Measurements from ENCODE around the gene DRC7. TPM values are rescaled to one million over a fixed set of nuclear protein-coding genes. Genes with fewer than 3 reads are reported as not detected.

DRC7 gene
- total RNA-seq (2022; extraction: Qiagen RNA extraction) = 0.04 to 0.06 TPM in 2 of 5 replicates, not detected in the others

GRCh38 chr16:57694725-57695679, at the start of gene DRC7:
DRC7 (plus strand) TSS chr16:57694806; CDS start chr16:57697950, 3,144 bp downstream.

GRCh38 chr16:57668263-57668571, 26.4 kb upstream of the DRC7 start, which contains the start of gene ADGRG3:
ADGRG3 (plus strand) TSS chr16:57668306; CDS start chr16:57668348, 42 bp downstream.

GRCh38 chr16:57735755-57736418, 41.3 kb downstream of the DRC7 start, which contains the start of gene KATNB1:
KATNB1 (plus strand) TSS chr16:57735770; CDS start chr16:57737244, 1,474 bp downstream.

Other genes with a start within 250 kb of the DRC7 start
- gene CIAPIN1, start 247.4 kb upstream of the DRC7 start, total RNA-seq (2022; extraction: Qiagen RNA extraction) = 63.2 to 90.0 TPM (median 67.1 TPM) in 5 replicates
- gene COQ9, start 247.3 kb upstream of the DRC7 start, total RNA-seq (2022; extraction: Qiagen RNA extraction) = 37.7 to 52.7 TPM (median 51.3 TPM) in 5 replicates
- 93.5 to 162 TPM (median 98.7 TPM) in 5 replicates for gene POLR2C, start 232.1 kb upstream of the DRC7 start, total RNA-seq (2022; extraction: Qiagen RNA extraction)
- gene DOK4, start 208.3 kb upstream of the DRC7 start, total RNA-seq (2022; extraction: Qiagen RNA extraction) = 29.0 to 40.9 TPM (median 33.6 TPM) in 5 replicates
- gene CCDC102A, start 158.2 kb upstream of the DRC7 start, total RNA-seq (2022; extraction: Qiagen RNA extraction) = 5.2 to 9.7 TPM (median 8.3 TPM) in 5 replicates
- 0.05 to 0.08 TPM (median 0.07 TPM) in 3 of 5 replicates, not detected in the others for gene ADGRG5, start 152.2 kb upstream of the DRC7 start, total RNA-seq (2022; extraction: Qiagen RNA extraction)
- 130 to 241 TPM (median 206 TPM) in 5 replicates for gene ADGRG1, start 66.2 kb upstream of the DRC7 start, total RNA-seq (2022; extraction: Qiagen RNA extraction)
- gene ADGRG3, start 26.5 kb upstream of the DRC7 start, total RNA-seq (2022; extraction: Qiagen RNA extraction) = 0.43 to 0.71 TPM (median 0.62 TPM) in 5 replicates
- 14.2 to 17.7 TPM (median 16.1 TPM) in 5 replicates for gene KATNB1, start 41.0 kb downstream of the DRC7 start, total RNA-seq (2022; extraction: Qiagen RNA extraction)
- 96.7 to 124 TPM (median 119 TPM) in 5 replicates for gene KIFC3, start 107.7 kb downstream of the DRC7 start, total RNA-seq (2022; extraction: Qiagen RNA extraction)